ENCODE results near the gene BTBD9.

The BTBD9 gene

DNA sequence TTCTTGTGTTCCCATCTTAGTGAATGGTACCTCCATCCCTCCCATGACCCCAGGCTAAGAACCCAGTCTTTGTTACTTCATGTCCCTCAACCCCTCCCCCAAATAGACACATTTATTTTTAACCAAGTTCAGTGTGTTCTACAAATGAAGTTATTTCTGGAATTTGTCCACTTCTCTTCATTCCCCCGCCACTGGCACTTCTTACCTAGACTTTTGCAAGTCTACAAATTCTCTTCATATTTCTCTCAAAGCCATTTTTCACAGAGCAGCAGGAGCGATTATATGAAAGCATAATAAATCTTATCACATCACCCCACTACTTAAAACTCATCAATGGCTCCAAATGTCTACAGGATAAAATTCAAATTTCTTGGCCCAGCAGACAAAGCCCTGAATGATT is 131.4 kb downstream of the BTBD9 start:
- no peak for DNase-seq (ENCODE audit: low read depth, low spot score)

DNA sequence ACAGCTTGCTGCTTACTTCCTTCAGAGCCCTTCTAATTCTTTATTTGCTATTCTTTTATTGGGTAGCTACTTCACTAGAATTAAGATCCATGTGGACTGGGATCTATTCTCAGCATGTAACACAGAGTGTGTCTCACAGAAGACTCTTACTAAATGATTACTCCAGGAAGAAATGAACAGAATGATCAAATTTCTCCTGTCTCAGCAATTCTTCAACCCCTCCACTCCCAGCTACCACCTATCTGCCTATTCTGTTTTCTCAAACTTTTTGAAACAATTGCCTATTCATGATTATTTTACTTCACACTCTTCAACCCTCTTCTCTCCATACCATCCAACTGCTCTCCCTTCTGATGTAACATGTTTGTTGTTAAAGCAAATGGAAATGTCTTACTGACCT is 132.6 kb downstream of the BTBD9 start:
- no peak for DNase-seq (ENCODE audit: low read depth, low spot score)

DNA sequence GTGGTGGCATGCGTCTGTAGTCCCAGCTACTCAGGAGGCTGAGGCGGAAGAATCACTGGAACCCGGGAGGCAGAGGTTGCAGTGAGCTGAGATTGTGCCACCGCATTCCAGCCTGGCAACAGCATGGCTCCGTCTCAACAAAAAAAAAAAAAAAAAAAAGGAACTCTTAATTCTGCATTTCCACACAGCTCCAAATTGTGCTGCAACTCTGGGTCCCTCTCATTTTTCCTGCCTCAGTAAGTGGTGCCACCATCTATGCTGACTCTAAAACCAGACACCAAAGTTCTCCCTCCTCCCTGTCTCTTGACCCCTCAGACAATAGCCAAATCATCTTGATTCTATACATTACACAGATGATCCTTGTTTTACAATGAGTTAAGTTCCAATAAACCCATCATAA is 133.9 kb downstream of the BTBD9 start:
- no peak for DNase-seq (ENCODE audit: low read depth, low spot score)

DNA sequence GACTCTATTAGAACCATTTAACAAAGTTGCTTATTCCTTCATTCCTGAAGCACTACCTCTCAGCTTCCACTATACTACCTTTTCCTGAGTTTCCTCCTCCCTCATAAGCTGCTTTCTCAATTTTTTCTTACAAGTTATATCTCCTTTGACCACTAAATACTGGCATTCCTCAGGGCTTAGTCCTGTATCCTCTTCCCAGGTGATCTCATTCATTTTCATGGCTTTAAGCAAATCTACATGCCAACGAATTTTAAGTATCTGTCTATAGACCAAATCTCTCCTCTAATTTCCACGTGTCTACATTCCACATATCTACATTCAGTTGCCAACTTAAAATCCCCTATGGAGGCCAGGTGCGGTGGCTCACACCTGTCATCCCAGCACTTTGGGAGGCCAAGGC is 134.7 kb downstream of the BTBD9 start:
- no peak for DNase-seq (ENCODE audit: low read depth, low spot score)

DNA sequence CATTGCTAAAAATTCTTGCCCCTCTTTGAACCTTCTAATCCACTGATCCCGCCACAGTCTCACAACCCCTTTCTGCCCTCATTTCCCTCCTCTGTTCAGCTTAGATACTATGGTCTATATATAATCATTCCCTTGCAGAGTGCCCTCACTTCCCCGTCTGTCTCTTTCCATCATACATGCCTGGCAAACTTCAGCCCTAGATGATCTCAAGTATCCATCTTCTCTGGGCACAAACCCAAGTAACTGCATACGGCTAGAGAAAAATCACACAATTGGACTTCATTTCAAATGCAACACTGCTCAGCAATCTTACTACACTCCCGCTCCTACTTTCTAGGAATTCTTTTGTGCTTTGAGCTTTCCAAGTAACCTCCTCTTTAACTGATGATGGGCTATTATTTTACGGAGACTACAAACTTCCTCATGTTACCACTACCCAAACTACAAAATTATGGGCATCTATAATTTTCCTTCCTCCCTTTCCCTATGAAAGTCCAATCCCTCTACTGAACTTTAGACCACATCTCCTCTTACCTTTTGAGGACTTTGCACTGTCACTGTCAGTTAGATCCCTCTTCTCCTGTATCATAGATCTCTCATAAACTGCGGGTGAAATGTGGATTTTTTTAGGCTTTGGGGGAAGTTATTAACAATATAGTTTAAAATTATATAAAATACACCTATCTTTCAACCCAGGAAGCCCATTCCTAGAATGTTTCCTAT is 135.6 kb downstream of the BTBD9 start:
- no peak for DNase-seq (ENCODE audit: low read depth, low spot score)

DNA sequence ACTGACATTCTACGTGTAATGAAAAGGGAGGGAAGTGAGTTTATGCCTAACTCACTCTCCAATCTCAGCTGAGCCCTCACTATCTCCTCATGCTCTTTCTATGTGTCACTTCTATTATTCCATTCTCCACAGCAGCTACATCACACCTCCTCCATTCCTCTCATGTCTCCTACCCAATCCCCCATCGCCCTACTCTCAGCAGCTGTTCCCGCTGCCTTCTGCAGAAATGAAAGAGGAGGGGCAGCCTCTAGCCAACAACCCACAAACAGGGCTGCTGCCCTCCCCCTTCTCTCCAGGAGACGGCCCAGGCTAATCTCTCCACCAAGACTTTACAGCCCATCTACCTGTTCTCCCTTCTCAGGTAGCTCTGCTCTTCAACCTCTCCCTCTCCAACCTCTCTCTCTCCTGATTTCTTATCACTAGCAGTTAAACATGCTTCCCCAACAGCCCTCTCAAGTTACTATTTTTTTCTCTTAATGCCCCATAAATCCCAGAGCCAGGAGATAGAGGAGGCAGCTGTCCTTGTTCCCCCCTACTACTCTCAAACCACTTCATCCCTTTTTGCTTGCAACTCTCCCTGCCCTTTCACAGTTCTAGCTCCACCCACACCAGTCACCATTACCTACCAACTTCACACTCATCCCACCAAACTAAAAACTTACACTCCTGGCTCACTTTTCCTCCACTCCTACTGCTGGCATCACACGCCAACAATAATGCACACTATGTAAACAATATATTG is 136.5 kb downstream of the BTBD9 start:
- DNase-seq (ENCODE audit: low read depth, low spot score): no peak

DNA sequence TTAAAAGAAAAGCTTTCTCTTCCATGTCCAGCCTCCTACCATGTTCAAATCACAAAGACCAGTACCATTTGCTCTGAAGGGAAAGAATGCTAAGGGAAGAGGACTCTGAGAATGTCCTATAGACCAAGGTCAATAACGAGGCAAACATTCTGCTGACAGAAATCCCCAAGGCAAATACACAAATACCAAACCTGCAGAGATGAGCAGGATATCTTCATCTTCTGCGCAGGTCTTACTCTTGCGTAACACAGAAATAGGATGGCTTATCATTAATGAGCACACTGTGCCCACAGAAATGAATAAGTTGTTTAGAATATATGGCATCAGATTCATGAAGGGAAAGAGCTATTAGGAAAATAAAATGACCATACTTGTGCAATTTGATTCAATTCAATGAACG is 137.3 kb downstream of the BTBD9 start:
- DNase-seq (ENCODE audit: low read depth, low spot score): no peak

DNA sequence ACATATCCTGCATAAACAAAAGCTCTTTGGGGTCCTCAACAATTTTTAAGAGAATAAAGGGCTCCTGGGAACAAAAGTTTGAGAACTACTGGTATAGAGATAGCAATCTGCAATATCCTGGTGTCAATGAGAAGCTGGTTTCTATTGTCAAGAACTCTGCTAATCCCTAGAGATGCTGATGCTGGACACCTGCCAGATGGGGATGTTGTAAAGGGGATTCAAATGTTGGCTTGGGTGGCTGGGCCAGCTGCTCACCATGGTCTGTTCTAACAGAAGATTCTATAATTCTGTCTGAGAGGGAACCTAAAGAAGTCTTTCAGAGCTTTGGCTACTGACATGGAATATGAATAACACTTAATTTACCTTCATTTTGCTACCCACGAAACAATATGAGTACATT is 137.8 kb downstream of the BTBD9 start:
- no peak for DNase-seq (ENCODE audit: low read depth, low spot score)

DNA sequence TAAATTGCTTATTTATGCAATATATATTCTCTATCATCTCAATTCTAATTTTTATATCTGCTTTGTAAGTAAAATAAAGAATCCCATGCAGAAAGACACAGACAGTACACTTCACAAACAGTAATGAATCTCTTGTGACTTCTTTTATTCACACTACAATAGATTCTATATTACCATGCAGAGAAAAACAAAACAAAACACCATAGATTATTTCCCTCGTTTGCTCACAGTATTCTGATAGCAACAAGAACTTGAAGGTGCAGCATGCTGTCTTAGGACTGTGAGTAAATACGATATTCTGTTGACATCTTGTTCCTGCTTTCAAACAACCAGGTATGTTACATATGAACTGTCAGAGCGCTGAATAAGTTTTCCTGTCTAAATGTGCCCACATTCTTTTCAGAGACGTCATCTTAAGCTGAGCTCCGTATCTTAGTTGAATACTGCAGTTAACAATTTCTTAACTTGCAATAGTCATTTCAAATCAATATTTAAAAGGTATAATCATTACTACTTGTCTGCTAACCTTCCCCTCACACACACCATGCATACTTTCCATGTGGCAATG is 140.1 kb downstream of the BTBD9 start:
- no peak for DNase-seq (ENCODE audit: low read depth, low spot score)

DNA sequence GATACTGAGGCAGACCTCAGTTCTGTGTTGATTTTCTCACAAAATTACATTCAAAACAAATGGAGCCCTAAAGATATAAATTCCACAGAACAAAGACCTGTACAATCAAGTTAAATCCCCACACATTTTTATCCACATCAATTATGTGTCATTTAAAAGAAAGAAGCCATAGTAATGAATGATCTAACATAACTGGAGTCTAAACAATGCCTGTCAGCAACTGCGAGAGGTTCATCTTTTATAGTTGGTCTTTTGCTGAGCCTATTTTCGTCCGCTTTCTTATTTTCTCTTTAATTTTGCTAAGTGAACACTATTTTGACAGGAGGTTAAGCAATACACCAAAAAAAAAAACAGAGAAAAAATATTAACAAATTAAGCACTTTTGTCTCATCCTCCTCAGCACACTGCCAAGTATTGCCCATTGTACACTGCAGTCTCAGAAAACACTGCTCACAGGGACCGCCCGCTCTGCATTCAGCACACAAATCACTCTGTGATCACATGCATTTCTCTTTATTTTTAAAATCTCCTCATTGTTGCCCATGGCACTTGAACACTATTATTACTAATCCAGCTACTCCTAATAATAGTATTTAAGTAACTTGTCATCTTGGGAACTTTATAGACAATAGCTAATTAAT is 140.8 kb downstream of the BTBD9 start:
- DNase-seq (ENCODE audit: low read depth, low spot score): no peak

DNA sequence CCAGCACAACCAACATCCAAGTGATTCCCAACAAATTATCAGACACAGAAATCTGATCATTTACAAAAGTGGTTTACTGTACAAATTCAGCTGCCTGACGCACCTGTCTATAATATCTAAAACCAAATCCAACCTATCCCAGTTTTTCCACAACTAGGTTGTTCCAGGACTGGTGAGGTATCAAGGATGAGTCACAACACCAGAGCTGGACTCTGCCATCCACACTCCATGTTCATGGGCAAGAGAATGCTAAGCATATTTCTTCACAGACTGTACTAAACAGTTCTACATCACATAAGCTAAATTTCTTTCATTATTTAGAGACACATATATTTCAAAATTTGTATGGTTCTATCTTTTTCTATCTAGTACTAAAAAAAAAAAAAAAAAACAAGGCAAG is 141.6 kb downstream of the BTBD9 start:
- no peak for DNase-seq (ENCODE audit: low read depth, low spot score)

DNA sequence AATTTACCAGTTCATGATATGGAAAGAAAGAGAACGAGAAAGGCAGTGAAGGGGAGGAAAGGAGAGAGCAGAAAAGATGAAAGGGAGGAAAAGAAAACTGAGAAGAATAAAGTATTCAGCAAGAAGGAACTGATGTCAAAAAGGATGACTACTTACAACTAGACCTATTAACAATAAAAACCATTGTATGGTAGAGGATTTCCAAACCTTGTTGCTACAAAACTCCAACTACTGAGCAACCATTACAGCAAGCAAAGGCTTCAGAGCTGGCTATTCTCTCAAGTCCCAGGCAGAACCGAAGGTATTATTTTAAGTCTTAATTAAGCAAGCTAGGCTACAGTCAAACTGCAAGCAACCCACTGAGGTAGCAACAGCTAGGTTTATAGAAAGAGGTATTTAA is 142.2 kb downstream of the BTBD9 start:
- DNase-seq (ENCODE audit: low read depth, low spot score): no peak

DNA sequence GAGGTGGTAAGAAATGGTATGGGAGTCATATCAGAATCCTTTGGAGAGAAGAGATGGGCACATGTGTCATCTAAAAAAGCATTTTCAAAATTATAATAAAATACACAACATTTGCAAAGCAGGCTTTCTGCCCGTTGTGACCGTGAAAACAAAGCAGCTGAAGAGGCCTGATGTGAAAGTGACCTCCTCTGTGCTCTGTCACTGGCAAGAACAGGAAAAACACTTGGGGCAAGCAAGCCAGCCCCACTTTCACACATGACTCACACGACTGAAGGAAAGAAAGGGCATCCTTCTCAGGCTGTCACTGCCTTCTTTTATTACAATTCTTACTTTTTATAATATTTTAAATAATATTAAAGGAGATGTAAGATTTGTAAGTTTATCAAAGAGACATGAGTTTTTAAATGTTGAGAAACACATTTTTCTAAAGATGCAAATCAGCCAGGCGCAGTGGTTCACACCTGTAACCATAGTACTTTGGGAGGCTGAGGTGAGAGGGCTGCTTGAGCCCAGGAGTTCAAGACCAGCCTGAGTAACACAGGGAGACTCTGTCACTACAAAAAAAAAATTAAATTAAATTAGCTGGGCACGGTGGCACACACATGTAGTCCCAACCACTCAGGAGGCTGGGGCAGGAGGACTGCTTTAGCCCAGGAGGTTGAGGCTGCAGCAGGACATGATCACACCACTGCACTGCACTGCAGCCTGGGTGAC is 143.7 kb downstream of the BTBD9 start:
- DNase-seq (ENCODE audit: low read depth, low spot score): no peak

DNA sequence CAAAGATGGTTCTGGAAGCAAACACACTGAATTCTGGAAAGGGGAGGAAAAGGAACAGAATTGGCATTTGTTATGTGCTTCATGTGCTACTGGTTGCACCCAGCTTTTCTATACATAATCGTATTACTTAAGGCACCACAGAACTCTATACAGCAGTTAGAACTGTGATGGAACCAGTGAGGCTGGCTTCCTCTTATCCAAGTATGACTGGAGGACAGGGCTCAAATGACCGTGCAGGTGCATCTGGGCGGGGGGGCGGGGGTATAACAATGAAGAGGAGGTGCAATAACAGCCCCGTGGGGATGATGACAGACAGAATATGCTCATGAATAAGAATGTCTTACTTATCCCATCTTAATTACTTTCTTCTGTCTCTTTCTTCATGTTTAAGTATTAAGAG is 144.2 kb downstream of the BTBD9 start:
- no peak for DNase-seq (ENCODE audit: low read depth, low spot score)

DNA sequence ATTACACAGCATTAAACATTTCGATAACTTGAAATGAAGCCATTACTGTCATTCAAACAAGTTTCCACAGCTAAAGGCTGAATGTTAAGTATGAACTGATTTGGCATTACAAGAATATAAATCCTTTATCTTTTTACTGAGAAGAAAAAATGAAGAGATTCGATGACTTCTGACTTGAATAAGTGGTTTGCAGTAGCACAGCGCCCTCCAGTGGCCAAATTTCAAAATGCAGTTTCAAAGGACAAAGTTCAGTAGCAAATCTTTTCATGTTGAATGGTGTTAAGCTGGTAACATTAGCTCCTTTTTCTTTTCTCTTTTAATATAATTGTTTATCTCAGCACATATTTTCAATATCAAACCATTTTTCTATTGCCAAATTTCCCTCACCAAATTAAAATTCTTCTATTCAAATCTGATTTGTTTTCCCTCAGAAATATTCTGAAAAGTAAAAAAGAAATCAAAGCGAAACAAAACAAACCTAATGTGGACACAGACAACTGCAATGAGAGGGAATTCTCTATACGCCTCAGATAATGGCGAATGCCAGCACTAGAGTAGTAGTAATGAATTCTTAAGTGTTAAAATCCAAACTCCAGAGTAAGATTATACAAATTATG is 145.7 kb downstream of the BTBD9 start:
- DNase-seq (ENCODE audit: low read depth, low spot score): no peak

DNA sequence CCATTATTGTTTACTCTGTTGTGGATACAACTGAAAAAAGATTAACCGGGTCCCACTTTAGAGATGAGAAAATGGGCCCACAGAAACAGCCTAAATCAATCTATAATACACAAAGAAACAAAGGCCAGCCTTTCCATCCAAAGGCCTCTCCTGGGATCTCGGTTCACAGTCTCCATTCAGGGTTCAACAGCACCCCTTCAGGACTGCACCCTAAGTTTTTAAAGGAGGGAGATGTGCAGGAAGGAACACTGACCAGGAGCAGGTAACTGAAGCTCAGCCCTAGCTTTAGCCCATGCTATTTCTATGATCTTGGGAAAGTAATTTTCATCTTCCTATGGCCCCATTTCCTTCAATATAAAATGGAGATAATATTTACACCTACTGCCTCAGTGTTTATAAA is 147.7 kb downstream of the BTBD9 start:
- DNase-seq (ENCODE audit: low read depth, low spot score): no peak

DNA sequence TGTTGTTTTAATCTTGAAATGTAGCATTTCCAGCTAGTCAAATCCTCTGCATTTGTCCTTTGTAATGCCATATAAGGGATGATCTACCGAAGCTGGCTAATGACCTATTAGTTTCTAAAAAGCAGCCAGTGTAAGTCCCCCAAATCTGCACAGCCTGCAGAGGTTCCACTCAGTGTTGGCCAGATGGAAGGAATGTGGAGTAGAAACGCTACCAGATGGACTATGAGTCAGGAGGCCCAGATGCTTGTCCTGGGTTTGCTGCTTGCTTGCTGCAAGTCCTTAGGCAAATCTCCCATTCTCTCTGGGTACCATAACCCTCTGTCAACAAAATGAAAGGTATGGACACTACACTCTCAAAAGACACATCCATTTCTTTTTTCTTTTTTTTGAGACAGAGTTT is 149.8 kb downstream of the BTBD9 start:
- no peak for DNase-seq (ENCODE audit: low read depth, low spot score)

DNA sequence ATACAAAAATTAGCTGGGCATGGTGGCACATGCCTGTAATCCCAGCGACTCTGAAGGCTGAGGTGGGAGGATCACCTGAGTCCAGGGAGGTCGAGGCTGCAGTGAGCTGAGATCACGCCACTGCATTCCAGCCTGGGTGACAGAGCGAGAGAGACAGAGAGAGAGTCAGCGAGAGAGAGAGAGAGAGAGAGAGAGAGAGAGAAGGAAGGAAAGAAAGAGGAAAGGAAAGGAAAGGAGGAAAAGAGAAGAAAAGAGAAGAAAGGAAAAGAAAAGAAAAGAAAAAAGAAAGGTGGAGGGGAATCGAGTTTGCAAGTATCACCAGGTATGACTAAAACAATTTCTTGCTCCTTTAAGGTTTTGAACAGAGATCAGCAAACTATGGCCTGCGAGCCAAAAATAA is 152.3 kb downstream of the BTBD9 start:
- DNase-seq (ENCODE audit: low read depth, low spot score): no peak

DNA sequence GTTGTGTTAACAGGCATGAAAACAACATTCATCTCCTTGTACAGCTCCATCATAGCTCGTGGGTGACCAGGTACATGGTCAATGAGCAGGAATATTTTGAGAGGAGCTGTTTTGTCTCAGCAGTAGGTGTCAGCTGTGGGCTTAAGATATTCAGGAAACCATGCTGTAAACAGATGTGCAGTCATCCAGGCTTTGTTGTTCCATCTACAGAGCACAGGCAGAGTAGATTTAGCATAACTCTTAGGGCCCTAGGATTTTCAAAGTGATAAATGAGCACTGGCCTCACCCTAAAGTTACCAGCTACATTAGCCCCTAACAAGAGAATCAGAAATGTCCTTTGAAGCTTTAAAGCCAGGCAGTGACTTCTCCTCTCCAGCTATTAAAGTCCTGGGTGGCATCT is 154.2 kb downstream of the BTBD9 start:
- no peak for DNase-seq (ENCODE audit: low read depth, low spot score)

DNA sequence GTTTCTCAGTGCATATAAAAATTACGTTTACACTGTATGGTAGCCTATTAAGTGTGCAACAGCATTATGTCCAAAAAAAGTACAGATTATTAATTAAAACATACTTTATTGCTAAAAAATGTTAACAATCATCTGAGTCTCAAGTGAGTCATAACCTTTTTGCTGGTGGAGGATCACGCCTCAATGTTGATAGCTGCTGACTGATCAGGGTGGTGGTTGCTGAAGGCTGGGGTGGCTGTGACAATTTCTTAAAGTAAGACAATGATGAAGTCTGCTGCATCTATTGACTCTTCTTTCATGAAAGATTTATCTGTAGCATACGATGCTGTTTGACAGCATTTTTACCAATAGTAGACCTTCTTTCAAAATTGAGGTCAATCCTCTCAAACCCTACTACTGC is 155.1 kb downstream of the BTBD9 start:
- no peak for DNase-seq (ENCODE audit: low read depth, low spot score)

DNA sequence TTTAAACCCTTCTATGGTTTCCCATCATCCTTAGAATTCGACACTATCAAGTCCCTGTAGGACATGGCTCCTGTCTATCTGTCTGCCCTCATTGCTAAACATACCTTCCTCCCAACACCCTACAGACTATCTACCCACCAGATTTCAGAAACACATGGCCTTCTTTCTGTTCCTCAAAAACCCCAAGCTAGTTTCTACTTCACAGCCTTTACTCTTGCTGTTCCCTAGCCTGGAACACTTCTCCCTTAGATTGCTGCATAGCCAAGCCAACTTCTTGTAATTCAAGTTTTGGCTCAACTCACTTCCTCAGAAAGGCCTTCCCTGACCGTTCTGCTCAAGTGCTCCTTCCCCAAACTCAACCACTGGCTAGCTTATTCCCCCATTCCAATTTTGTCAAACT is 156.2 kb downstream of the BTBD9 start:
- no peak for DNase-seq (ENCODE audit: low read depth, low spot score)

DNA sequence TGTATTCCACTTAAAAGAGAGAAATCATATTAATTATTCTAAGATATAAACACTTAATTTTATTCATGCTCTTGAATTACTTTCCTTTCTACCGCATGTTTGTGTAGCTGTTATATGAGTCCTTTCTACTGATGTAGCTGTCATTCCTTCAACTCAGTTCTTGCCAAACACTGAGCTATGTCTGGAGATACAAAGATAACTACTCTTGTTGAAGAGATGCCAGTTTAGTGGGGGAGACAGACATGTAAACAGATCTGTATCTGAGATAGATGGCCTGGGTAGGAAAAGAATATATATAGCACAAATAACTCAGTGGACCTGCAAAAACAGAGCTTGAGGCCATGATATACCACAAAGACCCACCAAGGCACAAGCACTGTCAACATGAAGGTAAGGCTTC is 157.3 kb downstream of the BTBD9 start:
- no peak for DNase-seq (ENCODE audit: low read depth, low spot score)
